HK-2 (cell line): ENCODE data around the gene PTPRN2.
"Not testable (repeated sequence)": the region's sequence is repeated elsewhere in the genome, so short reads cannot be mapped to it uniquely, and the experiment has no call there.

Source experiments
- DNase-seq: peaks from one replicate; pipeline ENCODE4 v3.0.0-alpha.2; 2018; ENCODE audit not compliant: unreplicated experiment

The PTPRN2 gene

DNA sequence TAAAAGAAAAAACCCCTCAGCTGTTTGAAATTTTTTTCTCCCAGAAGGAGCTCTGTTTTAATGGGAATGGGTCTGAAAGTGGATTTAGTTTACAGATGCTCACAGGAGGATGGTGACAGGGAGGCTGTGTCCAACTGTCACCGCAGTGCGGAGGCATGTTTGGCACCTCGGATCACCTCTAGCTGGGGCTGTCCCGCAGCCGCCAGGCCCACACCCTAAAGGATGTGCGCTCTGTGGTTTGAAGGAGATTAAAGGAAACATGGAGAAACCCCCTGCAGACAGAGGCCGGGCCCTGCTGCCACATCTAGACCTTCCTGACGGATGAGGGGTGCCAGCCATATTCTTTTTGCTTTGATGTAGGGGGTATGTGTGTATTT is 1090.3 kb downstream of the PTPRN2 start:
- no peak for DNase-seq

DNA sequence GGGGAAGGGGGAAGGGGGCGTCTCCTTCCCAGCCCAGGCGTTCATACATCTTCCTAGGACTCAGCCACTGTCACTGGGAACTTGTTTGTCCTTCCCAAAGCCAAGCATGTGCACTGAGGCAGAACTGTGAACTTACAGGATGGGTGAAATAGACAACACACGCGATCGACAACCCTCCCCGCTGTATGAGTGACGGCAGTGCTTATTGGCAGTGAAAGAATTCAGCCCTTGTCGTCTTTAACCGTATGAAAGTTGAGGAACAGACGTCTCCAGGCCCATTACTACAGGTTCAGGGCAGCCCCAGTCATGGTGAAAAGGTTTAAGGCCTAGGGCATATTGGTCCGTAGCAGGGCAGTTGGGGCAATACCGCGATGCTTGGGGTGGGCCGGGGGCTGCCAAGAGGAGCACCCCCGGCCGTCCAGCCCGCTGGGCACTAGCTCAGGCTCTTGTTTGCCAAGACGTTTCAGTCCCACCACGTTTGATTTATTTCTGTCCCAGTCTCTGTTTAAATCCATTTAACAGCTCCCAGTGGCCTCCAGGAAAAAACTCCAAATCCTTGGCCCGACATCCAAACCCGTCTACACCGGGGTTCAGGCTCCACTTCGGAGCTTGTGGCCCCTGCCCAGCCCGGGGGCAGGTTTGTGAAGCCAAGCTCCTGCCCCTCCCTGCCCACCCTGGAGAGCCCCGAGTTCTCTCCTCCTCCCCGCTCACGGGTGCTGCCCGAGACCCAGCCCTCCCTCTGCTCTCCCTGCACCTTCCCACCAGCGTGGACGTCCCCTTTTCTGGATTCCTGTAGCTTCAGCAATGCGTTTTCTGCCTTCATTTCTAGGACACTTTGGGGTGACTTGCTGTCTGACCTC is 1091.0 kb downstream of the PTPRN2 start:
- DNase-seq: no peak

- DNase-seq: no peak
Observed at GRCh38 chr7:157495594-157495993, 1092.0 kb downstream of the PTPRN2 start.

GRCh38 chr7:157495177-157495553 is 1092.5 kb downstream of the PTPRN2 start:
- DNase-seq: no peak

- DNase-seq: no peak
Observed at GRCh38 chr7:157494506-157495176, 1093.0 kb downstream of the PTPRN2 start.

GRCh38 chr7:157493776-157494175 is 1093.8 kb downstream of the PTPRN2 start:
- no peak for DNase-seq

- DNase-seq: no peak
Observed at GRCh38 chr7:157493017-157493416, 1094.6 kb downstream of the PTPRN2 start.

DNA sequence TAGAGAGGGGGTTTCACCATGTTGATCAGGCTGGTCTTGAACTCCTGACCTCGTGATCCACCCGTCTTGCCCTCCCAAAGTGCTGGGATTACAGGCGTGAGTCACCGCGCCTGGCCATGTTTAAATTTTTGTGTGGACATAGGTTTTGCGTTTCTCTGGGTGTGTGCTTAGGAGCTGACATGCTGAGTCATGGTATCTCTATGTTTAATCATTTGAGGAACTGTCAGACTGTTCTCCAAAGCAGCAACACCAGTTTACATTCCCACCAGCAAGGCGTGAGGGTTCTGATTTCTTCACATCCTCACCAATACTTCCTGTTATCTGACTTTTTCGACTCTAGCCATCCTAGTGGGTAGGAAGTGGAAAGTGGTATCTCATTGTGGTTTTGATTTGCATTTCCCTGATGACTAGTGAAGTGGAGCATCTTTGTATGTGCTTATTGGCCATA is 1097.1 kb downstream of the PTPRN2 start:
- peak; percentile 28 for DNase-seq

DNA sequence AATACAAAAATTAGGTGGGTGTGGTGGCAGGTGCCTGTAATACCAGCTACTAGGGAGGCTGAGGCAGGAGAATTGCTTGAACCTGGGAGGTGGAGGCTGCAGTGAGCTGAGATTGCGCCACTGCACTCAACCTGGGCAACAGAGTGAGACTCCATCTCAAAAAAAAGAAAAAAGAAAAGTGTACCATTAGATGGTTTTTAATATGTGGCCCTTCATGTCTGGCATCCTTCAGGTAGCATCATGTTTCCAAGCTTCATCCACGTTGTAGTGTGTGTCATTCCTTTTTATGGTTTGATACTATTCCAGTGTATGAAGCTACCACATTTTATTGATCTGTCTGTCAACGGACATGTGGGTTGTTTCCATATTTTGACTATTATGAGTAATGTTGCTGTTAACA is 1097.8 kb downstream of the PTPRN2 start:
- not testable (repeated sequence) for DNase-seq
